Thymus (tissue), 11 donors: ENCODE data around the gene RPL15. TPM values are rescaled to one million over a fixed set of nuclear protein-coding genes. Genes with fewer than 3 reads are reported as not detected.

Source experiments
- DNase-seq, 9 donors: peaks; one replicate each; pipeline ENCODE4 v3.0.0-alpha.2; 2013; ENCODE audit warnings: low spot score in 9 of 9, low read depth in 6 of 9, missing footprints in 1 of 9
- H3K27ac ChIP-seq, 2 donors: one replicate each; pipeline ENCODE4 v1.5.1; 2013; ENCODE audit warnings: control low read depth in 1 of 2, low read depth in 1 of 2, low read length in 1 of 2, mild to moderate bottlenecking in 1 of 2, moderate library complexity in 1 of 2
- H3K27me3 ChIP-seq, 2 donors: one replicate each; pipeline ENCODE4 v1.5.1; 2013; ENCODE audit warnings: low read length in 1 of 2; ENCODE audit not compliant: control insufficient read depth in 2 of 2, insufficient read depth in 1 of 2
- H3K36me3 ChIP-seq, 2 donors: one replicate each; pipeline ENCODE4 v1.5.1; 2013; ENCODE audit warnings: low read length in 1 of 2, mild to moderate bottlenecking in 1 of 2, moderate library complexity in 1 of 2; ENCODE audit not compliant: control insufficient read depth in 2 of 2, insufficient read depth in 2 of 2
- H3K4me1 ChIP-seq, 2 donors: one replicate each; pipeline ENCODE4 v1.5.1; 2013; ENCODE audit warnings: low read length in 2 of 2; ENCODE audit not compliant: control insufficient read depth in 2 of 2, insufficient read depth in 2 of 2
- H3K4me3 ChIP-seq, 2 donors: one replicate each; pipeline ENCODE4 v1.5.1; 2013; ENCODE audit warnings: low read length in 2 of 2, control low read depth in 1 of 2, mild to moderate bottlenecking in 1 of 2
- H3K9me3 ChIP-seq, 2 donors: one replicate each; pipeline ENCODE4 v1.5.1; 2013; ENCODE audit warnings: low read length in 1 of 2, mild to moderate bottlenecking in 1 of 2; ENCODE audit not compliant: control insufficient read depth in 2 of 2, insufficient read depth in 1 of 2
- WGBS: extraction: QIAGEN DNeasy Blood & Tissue Kit; methylation state at CpG from one replicate; pipeline ENCODE4 v1.1.7; 2013; 5-methylcytosine and 5-hydroxymethylcytosine counted together
- polyA plus RNA-seq: library from polyadenylated mRNA; stranded (reverse); fragments of 200-250 nt; gene quantifications from one replicate; pipeline ENCODE4 v1.2.3, GENCODE V29; 2013
- total RNA-seq: library from RNA; stranded (reverse); fragments of 120-200 nt; gene quantifications from one replicate; pipeline ENCODE4 v1.2.4, GENCODE V29; 2013
- donor health status: healthy.

Gene RPL15
- total and polyA plus RNA-seq, 2 donors: 2,170 to 4,223 TPM

GRCh38 chr3:23928524-23928923 lies 11.6 kb downstream of the RPL15 start:
- H3K9me3 ChIP-seq: no peaks in the 10 kb centered on the region
- peaks cover 0 to 4% of the 10 kb centered on the region in 2 donors for H3K4me1 ChIP-seq
- DNase-seq: no peak
- WGBS: 36% methylated on average over 8 of the region's 8 CpGs
- no peak overlapping the region for H3K4me3 ChIP-seq
- no peaks in the 10 kb centered on the region for H3K36me3 ChIP-seq
- H3K27me3 ChIP-seq: no peaks in the 10 kb centered on the region
- no peak overlapping the region for H3K27ac ChIP-seq

GRCh38 chr3:23931597-23931996 lies 14.7 kb downstream of the RPL15 start:
- 73% methylated on average over 3 of the region's 3 CpGs for WGBS
- Histone ChIP-seq H3K4me3 (no peak overlapping the region), H3K27me3 (no peaks in the 10 kb centered on the region), H3K27ac (no peak overlapping the region), H3K9me3 (no peaks in the 10 kb centered on the region), H3K36me3 (no peaks in the 10 kb centered on the region), H3K4me1 (peaks cover 0 to 4% of the 10 kb centered on the region in 2 donors)
- DNase-seq: no peak

GRCh38 chr3:23932571-23932970 lies 15.6 kb downstream of the RPL15 start:
- no peak for DNase-seq
- no peak overlapping the region for H3K27ac ChIP-seq
- no peak overlapping the region for H3K4me3 ChIP-seq
- H3K36me3 ChIP-seq: no peaks in the 10 kb centered on the region
- WGBS: 67% methylated on average over 4 of the region's 4 CpGs
- H3K9me3 ChIP-seq: no peaks in the 10 kb centered on the region
- peaks cover 0 to 4% of the 10 kb centered on the region in 2 donors for H3K4me1 ChIP-seq
- no peaks in the 10 kb centered on the region for H3K27me3 ChIP-seq

- Histone ChIP-seq H3K27ac (no peak overlapping the region), H3K9me3 (no peaks in the 10 kb centered on the region), H3K4me3 (no peak overlapping the region), H3K36me3 (no peaks in the 10 kb centered on the region), H3K4me1 (no peaks in the 10 kb centered on the region), H3K27me3 (no peaks in the 10 kb centered on the region)
- DNase-seq: no peak
- WGBS: 74% methylated on average over 4 of the region's 4 CpGs
Observed at GRCh38 chr3:23934253-23934652, 17.3 kb downstream of the RPL15 start.

GRCh38 chr3:23937296-23937695 lies 20.4 kb downstream of the RPL15 start:
- WGBS: 96% methylated on average over 1 of the region's 1 CpG
- Histone ChIP-seq H3K9me3 (no peaks in the 10 kb centered on the region), H3K27ac (no peak overlapping the region), H3K27me3 (no peaks in the 10 kb centered on the region), H3K4me1 (no peaks in the 10 kb centered on the region), H3K36me3 (no peaks in the 10 kb centered on the region), H3K4me3 (no peak overlapping the region)
- DNase-seq: no peak

GRCh38 chr3:23938688-23939087 lies 21.8 kb downstream of the RPL15 start:
- Histone ChIP-seq H3K27me3 (peaks cover 3 to 7% of the 10 kb centered on the region in 2 donors), H3K4me1 (no peaks in the 10 kb centered on the region), H3K36me3 (no peaks in the 10 kb centered on the region)

GRCh38 chr3:23940775-23941174 lies 23.8 kb downstream of the RPL15 start:
- Histone ChIP-seq H3K4me1 (peaks cover 0 to 6% of the 10 kb centered on the region in 2 donors), H3K36me3 (no peaks in the 10 kb centered on the region), H3K4me3 (no peak overlapping the region), H3K9me3 (no peaks in the 10 kb centered on the region), H3K27me3 (peaks cover 12 to 17% of the 10 kb centered on the region in 2 donors), H3K27ac (no peak overlapping the region)
- 93% methylated on average over 5 of the region's 5 CpGs for WGBS
- DNase-seq: no peak

More at GRCh38 chr3:23938688-23939087, 21.8 kb downstream of the RPL15 start:
- Histone ChIP-seq H3K4me3 (no peak overlapping the region), H3K27ac (no peak overlapping the region), H3K9me3 (no peaks in the 10 kb centered on the region)
- DNase-seq: no peak

- WGBS: 97% methylated on average over 4 of the region's 4 CpGs
- DNase-seq: no peak
- no peak overlapping the region for H3K4me3 ChIP-seq
- peaks cover 12 to 19% of the 10 kb centered on the region in 2 donors for H3K27me3 ChIP-seq
- no peak overlapping the region for H3K27ac ChIP-seq
- peaks cover 0 to 9% of the 10 kb centered on the region in 2 donors for H3K4me1 ChIP-seq
- H3K36me3 ChIP-seq: no peaks in the 10 kb centered on the region
- no peaks in the 10 kb centered on the region for H3K9me3 ChIP-seq
Observed at GRCh38 chr3:23941440-23941839, 24.5 kb downstream of the RPL15 start.

- no peaks in the 10 kb centered on the region for H3K36me3 ChIP-seq
- H3K27me3 ChIP-seq: peaks cover 12 to 19% of the 10 kb centered on the region in 2 donors
- H3K4me1 ChIP-seq: peaks cover 5 to 13% of the 10 kb centered on the region in 2 donors
- no peaks in the 10 kb centered on the region for H3K9me3 ChIP-seq
- DNase-seq: no peak
- H3K27ac ChIP-seq: no peak overlapping the region
- no peak overlapping the region for H3K4me3 ChIP-seq
- 96% methylated on average over 11 of the region's 11 CpGs for WGBS
Observed at GRCh38 chr3:23942546-23942945, 25.6 kb downstream of the RPL15 start.
